KBM-7 (cell line): ENCODE results near the gene RNF113B.

Experiments used
- DNase-seq: peaks from one replicate; pipeline ENCODE4 v3.0.0-alpha.2; 2015
- in situ Hi-C: fragments of 300-500 bp; cut with MboI; formaldehyde crosslinking; loops from 2 replicates; pipeline ENCODE4 v1.14.3; 2020; ENCODE audit warnings: low sequenced_read_pairs, low pct_unique_long_range_greater_than_20kb, mixed read lengths

Gene RNF113B

GRCh38 chr13:98144801-98145350, 32.2 kb downstream of the RNF113B start:
- peak; percentile 61 for DNase-seq

GRCh38 chr13:98144027-98144741, 32.9 kb downstream of the RNF113B start:
- peak; percentile 26 for DNase-seq

More at GRCh38 chr13:98144801-98145350, 32.2 kb downstream of the RNF113B start:
- in situ Hi-C loops: no loop called here

GRCh38 chr13:98143601-98144026, 33.5 kb downstream of the RNF113B start:
- DNase-seq: no peak
- in situ Hi-C loops: no loop called here

More at GRCh38 chr13:98144027-98144741, 32.9 kb downstream of the RNF113B start:
- in situ Hi-C loops: no loop called here

GRCh38 chr13:98143157-98143553, 33.9 kb downstream of the RNF113B start:
- in situ Hi-C loops: no loop called here
- DNase-seq: no peak

GRCh38 chr13:98142380-98143156, 34.5 kb downstream of the RNF113B start, which contains the start of gene FARP1:
Gene FARP1 (plus strand): TSS chr13:98143094. CDS start chr13:98213243, 70,149 bp downstream.
- peak; percentile 54 for DNase-seq
- in situ Hi-C loops: no loop called here

GRCh38 chr13:98141509-98142379, 35.3 kb downstream of the RNF113B start:
- DNase-seq: peak; percentile 12
- in situ Hi-C loops: no loop called here

GRCh38 chr13:98141091-98141490, 36.0 kb downstream of the RNF113B start:
- DNase-seq: no peak
- in situ Hi-C loops: no loop called here

- no peak for DNase-seq
- in situ Hi-C loops: no loop called here
These were observed 42.2 kb downstream of the RNF113B start for GRCh38 chr13:98134901-98135300.

- peak; percentile 64 for DNase-seq
- in situ Hi-C loops: no loop called here
These were observed 43.1 kb downstream of the RNF113B start for GRCh38 chr13:98133946-98134345.

- DNase-seq: no peak
- in situ Hi-C loops: no loop called here
These were observed 47.9 kb downstream of the RNF113B start for GRCh38 chr13:98129059-98129746.
